Endothelial cell (in vitro differentiated cells): ENCODE measurements around the gene SOX11. TPM values are rescaled to one million over a fixed set of nuclear protein-coding genes. Genes with fewer than 3 reads are reported as not detected.
A peak's percentile ranks its signal among the peaks of the same experiment; 100 is the strongest.

Experiments
- DNase-seq: peaks from one replicate; pipeline ENCODE4 v3.0.0; 2021; ENCODE audit warnings: low spot score
- H3K27ac Mint-ChIP-seq: one replicate; pipeline ENCODE4 v1.8.0; 2021; ENCODE audit warnings: mixed read lengths, inconsistent platforms; ENCODE audit not compliant: unreplicated experiment
- H3K27me3 Mint-ChIP-seq: one replicate; pipeline ENCODE4 v1.8.0; 2021; ENCODE audit warnings: mild to moderate bottlenecking, moderate library complexity, mixed read lengths, inconsistent platforms; ENCODE audit not compliant: unreplicated experiment
- H3K36me3 Mint-ChIP-seq: one replicate; pipeline ENCODE4 v1.8.0; 2021; ENCODE audit warnings: mild to moderate bottlenecking, low read depth, mixed read lengths, inconsistent platforms; ENCODE audit not compliant: unreplicated experiment
- H3K4me1 Mint-ChIP-seq: one replicate; pipeline ENCODE4 v1.8.0; 2021; ENCODE audit warnings: mild to moderate bottlenecking, mixed read lengths, inconsistent platforms; ENCODE audit not compliant: unreplicated experiment
- H3K4me3 Mint-ChIP-seq: one replicate; pipeline ENCODE4 v1.8.0; 2021; ENCODE audit warnings: mild to moderate bottlenecking, mixed read lengths, inconsistent platforms; ENCODE audit not compliant: unreplicated experiment
- H3K9me3 Mint-ChIP-seq: one replicate; pipeline ENCODE4 v1.8.0; 2021; ENCODE audit warnings: mixed read lengths, inconsistent platforms; ENCODE audit not compliant: unreplicated experiment
- CTCF ChIP-seq: fragments of 200-600 bp; sonication (generic); IDR thresholded peaks from one replicate; pipeline ENCODE4 v1.5.0; 2021; ENCODE audit warnings: antibody characterized with exemption; ENCODE audit not compliant: unreplicated experiment
- total RNA-seq: library from RNA; stranded (reverse); fragmentation: NEBNext Ultra II Directional; extraction: Animal tissue kit (Norgen Biotek cat#: 25700); gene quantifications from one replicate; pipeline ENCODE4 v1.2.1, GENCODE V29; 2021; ENCODE audit not compliant: unreplicated experiment

The SOX11 gene
- total RNA-seq, 1 donor from 2014 or later = 39.4 TPM

GRCh38 chr2:5694306-5694705 is 2.1 kb downstream of the SOX11 start:
- H3K27me3 Mint-ChIP-seq = peaks cover 21% of the 10 kb centered on the region
- peak overlapping the region; percentile 98 for H3K4me3 Mint-ChIP-seq
- no peak for TF ChIP-seq CTCF

GRCh38 chr2:5695654-5696403 is 3.6 kb downstream of the SOX11 start:
- H3K27ac Mint-ChIP-seq = peak overlapping the region; percentile 84
- no peak for TF ChIP-seq CTCF
- peak overlapping the region; percentile 96 for H3K4me3 Mint-ChIP-seq
- H3K9me3 Mint-ChIP-seq = no peaks in the 10 kb centered on the region
- peaks cover 13% of the 10 kb centered on the region for H3K36me3 Mint-ChIP-seq
- H3K4me1 Mint-ChIP-seq = peaks cover 22% of the 10 kb centered on the region
- peaks cover 15% of the 10 kb centered on the region for H3K27me3 Mint-ChIP-seq
- DNase-seq = peak; percentile 64

More at GRCh38 chr2:5694306-5694705, 2.1 kb downstream of the SOX11 start:
- Mint-ChIP-seq H3K36me3 (peaks cover 17% of the 10 kb centered on the region), H3K9me3 (no peaks in the 10 kb centered on the region), H3K27ac (peak overlapping the region; percentile 61), H3K4me1 (peaks cover 33% of the 10 kb centered on the region)
- peak; percentile 35 for DNase-seq

- peaks cover 13% of the 10 kb centered on the region for H3K27me3 Mint-ChIP-seq
- H3K4me1 Mint-ChIP-seq = peaks cover 21% of the 10 kb centered on the region
- DNase-seq = peak; percentile 47
- TF ChIP-seq CTCF = no peak
- no peaks in the 10 kb centered on the region for H3K9me3 Mint-ChIP-seq
- H3K4me3 Mint-ChIP-seq = peak overlapping the region; percentile 96
- H3K36me3 Mint-ChIP-seq = peaks cover 10% of the 10 kb centered on the region
- H3K27ac Mint-ChIP-seq = no peak overlapping the region
Measured at GRCh38 chr2:5696404-5696944, 4.3 kb downstream of the SOX11 start.

GRCh38 chr2:5696945-5697521 is 4.8 kb downstream of the SOX11 start:
- Mint-ChIP-seq H3K27ac (no peak overlapping the region), H3K4me1 (peaks cover 21% of the 10 kb centered on the region)

More at GRCh38 chr2:5696945-5697521, 4.8 kb downstream of the SOX11 start:
- peak overlapping the region; percentile 91 for H3K4me3 Mint-ChIP-seq
- H3K36me3 Mint-ChIP-seq = peaks cover 10% of the 10 kb centered on the region
- H3K27me3 Mint-ChIP-seq = peaks cover 13% of the 10 kb centered on the region
- TF ChIP-seq CTCF = no peak
- no peaks in the 10 kb centered on the region for H3K9me3 Mint-ChIP-seq
- peak; percentile 62 for DNase-seq
